Hindlimb muscle (tissue), 1 donor: ENCODE results near the gene TEKT2. TPM values are rescaled to one million over a fixed set of nuclear protein-coding genes. Genes with fewer than 3 reads are reported as not detected.

Source experiments
- DNase-seq: peaks from one replicate; pipeline ENCODE4 v3.0.0-alpha.2; 2013
- polyA plus RNA-seq: library from polyadenylated mRNA; unstranded; fragments of 120-200 nt; gene quantifications from one replicate; pipeline ENCODE4 v1.2.1, GENCODE V29; 2013; ENCODE audit not compliant: insufficient read length

Gene TEKT2
- polyA plus RNA-seq, 1 donor = 0.44 TPM

DNA sequence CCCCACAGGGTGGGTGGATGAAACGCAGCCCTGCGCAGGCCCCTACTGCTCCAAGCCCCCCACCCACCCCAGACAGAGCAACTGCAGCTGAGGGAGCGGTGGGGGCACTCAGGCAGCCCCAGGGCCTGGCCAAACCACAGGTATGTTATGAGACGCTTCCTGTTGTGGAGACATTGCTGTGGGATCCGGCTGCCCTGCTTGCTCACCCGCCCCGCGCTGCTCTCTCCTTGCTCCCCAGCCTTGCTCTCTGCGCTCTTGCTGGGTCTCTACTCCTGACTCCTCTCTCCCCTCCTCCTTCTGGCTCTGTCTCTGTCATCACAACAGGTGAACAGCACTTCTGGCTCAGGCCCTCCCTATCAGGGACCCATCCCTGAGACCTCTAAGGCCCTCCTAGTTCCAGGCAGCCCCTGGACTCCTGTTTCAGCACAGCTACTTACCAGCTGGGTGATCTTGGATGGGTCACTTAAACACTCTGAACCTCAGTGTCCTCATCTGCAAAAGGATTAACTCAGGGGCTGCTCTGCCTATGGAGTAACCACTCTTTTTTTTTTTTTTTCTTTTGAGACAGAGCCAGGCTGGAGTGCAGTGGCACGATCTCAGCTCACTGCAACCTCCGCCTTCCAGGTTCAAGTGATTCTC, 25.3 kb downstream of the TEKT2 start:
- DNase-seq = no peak

GRCh38 chr1:36111151-36111550, 27.3 kb downstream of the TEKT2 start:
- no peak for DNase-seq

DNA sequence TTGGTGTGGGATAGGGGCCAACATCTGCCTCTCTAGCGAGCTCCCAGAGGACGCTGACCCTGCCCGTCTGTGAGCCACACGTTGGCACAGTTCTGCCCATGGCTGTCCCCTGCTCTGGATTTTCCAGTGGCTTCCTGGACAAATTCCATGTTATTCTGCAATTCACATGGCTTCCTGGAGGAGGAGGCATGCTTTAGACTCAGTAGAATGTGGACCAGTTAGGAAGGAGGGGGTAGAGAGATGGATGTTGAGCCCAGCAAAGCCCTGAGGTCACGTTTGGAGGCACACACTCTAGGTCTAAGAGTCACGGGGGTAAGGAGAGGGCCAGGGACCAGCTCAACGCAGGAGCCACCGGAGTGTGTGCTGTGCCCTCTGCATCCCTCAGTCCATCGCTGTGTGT, 28.9 kb downstream of the TEKT2 start:
- DNase-seq = no peak

DNA sequence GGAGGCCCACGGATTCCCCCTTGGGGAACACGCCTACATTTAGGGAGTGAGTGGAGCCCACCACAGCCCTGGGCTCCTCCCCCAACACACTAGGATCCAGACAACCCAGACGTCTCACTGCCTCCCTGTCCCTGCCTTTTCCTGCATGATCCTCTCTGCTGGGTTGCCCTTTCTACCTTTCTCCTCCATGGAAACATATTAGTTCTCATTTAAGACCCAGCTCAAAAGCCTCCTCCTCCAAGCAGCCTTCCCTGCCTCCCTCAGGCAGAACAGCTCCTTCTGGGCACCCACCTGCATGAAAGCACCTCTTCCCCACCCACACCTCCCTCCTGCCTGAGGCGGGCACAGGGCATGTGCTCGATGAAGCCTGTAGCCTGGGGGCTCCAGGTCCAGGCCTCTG, 30.5 kb downstream of the TEKT2 start:
- no peak for DNase-seq

DNA sequence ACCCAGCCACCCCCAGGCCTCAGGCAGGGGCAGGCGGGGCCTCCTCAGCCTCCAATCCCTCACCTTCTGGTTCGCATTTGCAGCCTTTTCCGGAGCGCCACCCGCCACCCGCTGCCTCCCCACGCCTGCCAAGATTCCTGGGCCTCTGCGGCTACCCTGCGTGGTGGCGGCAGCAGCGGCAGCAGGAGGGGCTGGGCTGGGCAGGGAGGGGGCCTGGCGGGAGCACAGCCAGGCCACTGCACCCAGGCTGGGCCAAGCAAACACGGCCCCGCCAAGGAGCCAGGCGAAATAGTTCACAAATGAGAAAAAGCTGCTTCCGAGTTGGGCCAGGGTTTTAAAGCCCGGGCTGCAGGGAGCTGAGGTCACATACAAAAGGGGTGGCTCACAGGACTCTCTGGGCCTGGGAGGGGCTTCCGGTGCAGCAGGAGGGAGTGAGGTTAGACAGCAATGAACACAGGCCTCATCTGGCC, 31.3 kb downstream of the TEKT2 start:
- DNase-seq = no peak

GRCh38 chr1:36115931-36116330, 32.0 kb downstream of the TEKT2 start:
- no peak for DNase-seq

GRCh38 chr1:36116901-36117300, 33.0 kb downstream of the TEKT2 start:
- peak; percentile 83 for DNase-seq

- no peak for DNase-seq
Measured at GRCh38 chr1:36118447-36119204, 34.7 kb downstream of the TEKT2 start.

- DNase-seq = no peak
Measured at GRCh38 chr1:36119456-36119855, 35.6 kb downstream of the TEKT2 start.

GRCh38 chr1:36122062-36123030, 38.5 kb downstream of the TEKT2 start:
- no peak for DNase-seq

DNA sequence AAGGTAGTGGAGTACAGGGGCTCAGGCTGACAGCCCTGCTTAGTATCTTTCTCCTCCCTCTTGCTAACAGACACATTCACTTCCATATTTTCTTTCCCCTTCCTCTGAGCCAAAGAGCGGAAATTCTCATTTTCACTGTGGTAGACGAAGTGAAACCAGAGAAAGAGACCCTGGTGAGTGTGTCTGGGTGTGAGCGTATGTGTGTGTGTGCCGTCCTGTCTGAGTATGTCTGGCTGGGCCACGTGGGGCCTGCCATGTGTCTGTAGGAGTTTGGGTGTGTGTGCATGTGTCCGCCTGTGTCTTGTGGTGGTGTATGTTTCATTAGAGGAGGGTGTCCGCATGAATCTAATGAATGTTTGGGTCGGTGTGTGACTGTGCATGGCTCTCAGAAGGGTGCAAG, 39.5 kb downstream of the TEKT2 start:
- DNase-seq = no peak

DNA sequence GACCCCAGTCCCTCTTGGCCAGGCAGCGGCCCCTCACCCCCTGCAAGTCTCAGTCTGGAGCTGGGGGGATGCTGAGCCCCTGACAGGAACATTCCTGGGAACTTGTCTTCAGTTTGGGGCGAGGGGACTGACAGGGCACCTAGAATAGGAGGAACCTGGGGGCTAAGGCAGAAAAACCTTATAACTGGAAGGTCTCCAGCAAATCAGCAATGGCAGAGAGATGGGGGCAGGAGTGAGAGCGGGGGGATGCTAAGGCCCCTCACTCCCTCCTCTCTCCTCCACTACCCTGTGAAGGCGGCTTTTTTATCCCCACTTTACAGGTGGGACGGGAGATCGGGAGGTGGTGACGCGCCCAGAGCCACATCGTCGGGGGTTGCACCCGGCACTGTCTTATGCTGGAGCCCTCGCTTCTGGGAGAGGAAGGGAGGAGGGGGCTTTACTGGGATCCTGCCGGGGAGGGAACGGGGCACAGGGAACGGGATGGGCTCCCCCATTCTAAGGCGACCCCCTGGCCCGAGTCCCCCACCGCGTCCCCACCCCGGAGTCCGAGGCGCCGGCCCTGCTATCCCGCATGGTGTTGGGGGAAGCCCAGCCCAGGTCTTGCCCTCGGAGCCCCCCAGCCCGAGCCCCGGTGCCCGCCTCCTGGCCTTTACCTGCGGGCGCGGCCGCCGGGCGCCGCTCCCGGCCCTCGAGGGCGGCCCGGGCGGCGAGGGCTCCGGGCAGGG, 40.7 kb downstream of the TEKT2 start:
- no peak for DNase-seq

- DNase-seq = peak; percentile 82
Measured at GRCh38 chr1:36125129-36125991, 41.5 kb downstream of the TEKT2 start, which contains the start of gene COL8A2. TSS of gene COL8A2 (minus strand) at chr1:36125222. CDS start at chr1:36100242, 24,980 bp downstream.

DNA sequence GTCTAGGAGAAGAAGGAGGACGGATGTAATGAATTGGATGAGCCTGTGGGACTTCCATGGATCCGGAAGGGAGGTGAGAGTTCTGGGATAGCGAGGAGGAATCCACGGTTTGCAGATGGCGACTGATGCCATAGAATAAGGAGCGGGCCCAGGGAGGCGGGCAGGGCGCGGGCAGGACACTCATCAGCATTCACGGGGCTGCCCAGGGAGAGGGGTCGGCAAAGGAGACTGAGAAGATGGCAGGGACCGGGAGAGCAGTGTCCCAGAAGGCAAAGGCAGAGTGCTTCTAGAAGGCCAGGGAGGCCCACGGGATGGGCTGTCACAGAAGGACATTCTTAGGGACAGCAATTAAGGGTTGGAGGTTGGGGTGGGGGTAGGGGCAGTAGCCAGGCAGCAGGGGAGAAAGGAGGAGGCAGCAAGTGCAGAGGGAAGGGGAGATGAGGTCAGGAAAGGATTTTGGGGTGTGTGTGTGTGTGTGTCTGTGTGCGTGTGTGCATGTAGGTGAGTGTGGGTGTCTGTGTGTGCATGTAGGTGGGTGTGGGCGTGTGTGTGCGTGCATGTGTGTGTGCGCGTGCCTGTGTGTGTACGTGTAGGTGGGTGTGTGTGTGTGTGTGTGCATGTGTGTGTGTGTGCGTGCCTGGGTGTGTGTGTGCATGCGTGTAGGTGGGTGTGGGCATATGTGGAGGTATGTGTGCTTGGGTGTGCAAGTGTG, 42.3 kb downstream of the TEKT2 start:
- no peak for DNase-seq

- no peak for DNase-seq
Measured at GRCh38 chr1:36126797-36127500, 43.1 kb downstream of the TEKT2 start.

- no peak for DNase-seq
Measured at GRCh38 chr1:36128126-36128904, 44.4 kb downstream of the TEKT2 start.

DNA sequence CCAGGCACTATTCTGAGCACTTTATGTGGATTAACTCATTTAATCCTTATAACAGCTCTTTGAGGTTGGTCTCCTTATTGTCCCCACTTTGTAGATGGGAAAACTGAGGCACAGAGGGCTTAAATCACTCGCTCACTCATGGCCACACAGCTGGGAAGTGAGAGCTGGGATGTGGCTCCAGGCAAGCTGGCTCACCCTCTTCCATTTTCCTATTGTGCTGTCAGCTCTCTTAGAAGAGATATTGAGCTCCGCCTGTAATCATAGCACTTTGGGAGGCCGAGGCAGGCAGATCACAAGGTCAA, 45.0 kb downstream of the TEKT2 start:
- no peak for DNase-seq

DNA sequence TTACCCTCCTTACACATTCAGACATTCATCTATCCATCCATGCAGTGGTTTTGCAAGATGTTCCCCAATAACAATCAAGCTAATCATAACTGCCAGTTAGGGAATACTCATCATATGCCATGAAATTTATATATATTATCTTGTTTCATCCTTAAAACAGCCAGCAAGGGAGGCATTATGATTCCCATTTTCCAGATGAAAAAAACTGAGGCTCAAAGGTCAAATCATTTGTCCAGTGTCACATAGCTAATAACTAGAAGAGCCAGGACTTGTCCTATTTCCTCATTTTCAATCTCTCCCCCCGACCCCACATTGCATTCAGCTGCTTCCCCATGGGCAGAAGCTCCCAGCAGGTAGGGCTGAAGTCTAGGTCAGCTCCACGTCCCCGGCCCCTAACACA, 48.1 kb downstream of the TEKT2 start:
- DNase-seq = no peak

- peak; percentile 65 for DNase-seq
Measured at GRCh38 chr1:36133484-36133883, 49.6 kb downstream of the TEKT2 start.
